GM12892 (cell line): Measurements from ENCODE around the gene TUBB.
"Not testable (repeated sequence)": the region's sequence is repeated elsewhere in the genome, so short reads cannot be mapped to it uniquely, and the experiment has no call there.

Experiments
- POLR2A ChIP-seq: IDR thresholded peaks from 2 replicates; pipeline ENCODE4 v1.6.1; 2011; ENCODE audit warnings: low read depth, low read length, control low read depth
- POLR2AphosphoS5 ChIP-seq: IDR thresholded peaks from 2 replicates; pipeline ENCODE4 v1.6.1; 2011; ENCODE audit warnings: low read depth, low read length, control low read depth

- not testable (repeated sequence) for TF ChIP-seq POLR2A, POLR2AphosphoS5
Measured at GRCh38 chr6:30717845-30718720, 2.1 kb upstream of the TUBB start.
